Measurements from ENCODE around the gene EMP2. TPM values are rescaled to one million over a fixed set of nuclear protein-coding genes. Genes with fewer than 3 reads are reported as not detected.

EMP2 gene
- total and polyA plus RNA-seq, 2 of the 4 experiments (the other 2 are of a cell fraction), result 13.8 to 18.3 TPM

- TF ChIP-seq SMC3 (IDR thresholded peaks at IDR 0.05; ENCODE audit: low read depth, low read length) (no peak), NFE2L2 (IDR thresholded peaks at IDR 0.05; ENCODE audit: low read depth, low read length) (no peak), RAD21 (IDR thresholded peaks at IDR 0.05; ENCODE audit: low read length) (no peak)
Observed at GRCh38 chr16:10511829-10512228, 68.6 kb downstream of the EMP2 start (continued).

- dilution Hi-C loops (cut with HindIII; ENCODE audit: low sequenced_read_pairs, unreplicated experiment) (no loop called here), in situ Hi-C loops (cut with MboI; ENCODE audit: low sequenced_read_pairs) (loop anchor here (5.0 to 25.0 kb wide), 2 partner anchors 253 to 1498 kb away; no protein-coding TSS in a partner anchor), intact Hi-C loops (cut with micrococcal nuclease) (no loop called here)
- ChIA-PET POLR2A (ENCODE audit: unreplicated experiment) (no interaction called here), CTCF (interaction anchor here (1.0 to 1.6 kb wide), 2 partner anchors 227 to 1938 kb away, joined by 3 to 10 read pairs; no protein-coding TSS in a partner anchor)
- TF ChIP-seq, protein P1, sequence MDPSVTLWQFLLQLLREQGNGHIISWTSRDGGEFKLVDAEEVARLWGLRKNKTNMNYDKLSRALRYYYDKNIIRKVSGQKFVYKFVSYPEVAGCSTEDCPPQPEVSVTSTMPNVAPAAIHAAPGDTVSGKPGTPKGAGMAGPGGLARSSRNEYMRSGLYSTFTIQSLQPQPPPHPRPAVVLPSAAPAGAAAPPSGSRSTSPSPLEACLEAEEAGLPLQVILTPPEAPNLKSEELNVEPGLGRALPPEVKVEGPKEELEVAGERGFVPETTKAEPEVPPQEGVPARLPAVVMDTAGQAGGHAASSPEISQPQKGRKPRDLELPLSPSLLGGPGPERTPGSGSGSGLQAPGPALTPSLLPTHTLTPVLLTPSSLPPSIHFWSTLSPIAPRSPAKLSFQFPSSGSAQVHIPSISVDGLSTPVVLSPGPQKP (IDR thresholded peaks at IDR 0.05; ENCODE audit: borderline replicate concordance, low read depth, low read length), result no peak
- no peak for TF ChIP-seq CTCF (conservative IDR thresholded peaks at IDR 0.05; ENCODE audit: low read depth, low read length)
- Histone ChIP-seq H3K27ac (ENCODE audit: insufficient read depth, low read length) (no peak overlapping the region), H3K4me3 (ENCODE audit: insufficient read depth, low read depth, low read length) (no peak overlapping the region), H4K5ac (ENCODE audit: low read depth, low read length) (no peak overlapping the region), H4K91ac (ENCODE audit: insufficient read depth, low read depth, low read length) (no peak overlapping the region), H3K27me3 (ENCODE audit: control insufficient read depth, insufficient read depth, low read length) (no peaks in the 10 kb centered on the region), H2AK9ac (replicated peaks; ENCODE audit: low read depth, low read length, poor library complexity) (no peak overlapping the region), H3K36me3 (ENCODE audit: control insufficient read depth, insufficient read depth, low read length) (no peaks in the 10 kb centered on the region), H2BK15ac (ENCODE audit: low read depth, low read length) (no peak overlapping the region), H3K4ac (ENCODE audit: low read depth, low read length) (no peak overlapping the region), H3K14ac (replicated peaks; ENCODE audit: low read depth, low read length) (no peak overlapping the region), H2AK5ac (ENCODE audit: low read depth, low read length) (no peak overlapping the region), H4K20me1 (ENCODE audit: insufficient read depth, low read length) (no peaks in the 10 kb centered on the region), H4K8ac (ENCODE audit: low read depth in 2 of 2, low read length in 2 of 2) (no peak overlapping the region), H3K79me1 (ENCODE audit: low read depth in 1 of 2, low read length in 2 of 2) (no peaks in the 10 kb centered on the region), H3K23ac (ENCODE audit: low read depth, low read length) (no peak overlapping the region), H2BK120ac (ENCODE audit: low read depth, low read length) (no peak overlapping the region), H3K4me2 (ENCODE audit: low read depth, low read length) (no peak overlapping the region), H3K9me3 (ENCODE audit: control insufficient read depth, insufficient read depth, low read length) (no peaks in the 10 kb centered on the region), H2BK5ac (ENCODE audit: low read depth, low read length, poor library complexity, severe bottlenecking) (no peak overlapping the region), H3K56ac (ENCODE audit: extremely low read depth, insufficient read depth, low read length) (no peak overlapping the region), H3K4me1 (ENCODE audit: control insufficient read depth, insufficient read depth, low read length) (peaks cover 2% of the 10 kb centered on the region; the same call in 1 of the 2 replicates), H3K9ac (ENCODE audit: low read depth, low read length) (no peak overlapping the region), H3K18ac (ENCODE audit: low read depth, low read length) (no peak overlapping the region), H2BK20ac (ENCODE audit: low read depth, low read length) (no peak overlapping the region), H3K9me1 (ENCODE audit: insufficient read depth, low read length) (no peaks in the 10 kb centered on the region), H2AFZ (replicated peaks; ENCODE audit: low read length, poor library complexity) (no peak overlapping the region)
- 20% methylated on average over 1 of the region's 2 CpGs; no CpG with 5 or more reads in 1 of the 2 experiments for WGBS, 2 experiments (ENCODE audit: extremely low coverage in 2 of 2, insufficient read length in 1 of 2)
- ATAC-seq (ENCODE audit: low read depth), result no peak
- no peak for DNase-seq
- no TSS peak for BruUV-seq (replicated peaks)
Observed at GRCh38 chr16:10510279-10510678, 70.1 kb downstream of the EMP2 start.
